ENCODE measurements around the gene EPHB1.

DNA sequence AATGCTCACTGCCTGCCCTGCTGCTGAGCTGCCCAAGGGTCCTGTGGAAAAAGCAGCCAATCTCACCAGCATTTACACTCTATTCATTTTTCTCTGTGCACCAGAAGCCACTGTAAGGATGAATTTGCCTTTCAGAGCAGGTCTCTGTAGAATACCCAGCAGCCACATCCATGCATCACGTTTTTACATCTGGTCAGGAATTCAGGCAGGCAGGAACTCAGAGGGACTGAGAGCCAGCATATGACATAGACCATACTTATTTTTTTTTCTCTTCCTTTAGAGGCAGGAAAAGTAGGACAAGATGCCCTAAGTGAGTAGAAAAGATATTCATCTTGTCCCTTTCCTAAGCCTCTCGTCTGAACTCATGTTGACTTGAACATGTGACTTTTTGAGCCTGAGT, 292.7 kb downstream of the EPHB1 start:
- TF ChIP-seq EZH2 (IDR thresholded peaks at IDR 0.05; ENCODE audit: insufficient read depth, poor library complexity, severe bottlenecking) (no peak), EZH2phosphoT487 (IDR thresholded peaks at IDR 0.05; ENCODE audit: insufficient read depth, low read depth) (no peak)
